ENCODE results near the gene GPR146. TPM values are rescaled to one million over a fixed set of nuclear protein-coding genes. Genes with fewer than 3 reads are reported as not detected.

GPR146 gene
- total RNA-seq, 1 experiment from 2014 or later, result 0.92 TPM

GRCh38 chr7:1020849-1021251 is 23.5 kb upstream of the GPR146 start:
- ATAC-seq (peak; percentile 16; the same call in 1 of the 2 replicates), DNase-seq (ENCODE audit: low spot score) (no peak)
- Mint-ChIP-seq H3K9me3 (no peaks in the 10 kb centered on the region), H3K27me3 (ENCODE audit: low read depth) (no peaks in the 10 kb centered on the region), H3K27ac (no peak overlapping the region), H3K4me1 (no peaks in the 10 kb centered on the region), H3K4me3 (no peak overlapping the region), H3K36me3 (no peaks in the 10 kb centered on the region; the same call in 1 of the 2 replicates)
- TF ChIP-seq, protein P1, sequence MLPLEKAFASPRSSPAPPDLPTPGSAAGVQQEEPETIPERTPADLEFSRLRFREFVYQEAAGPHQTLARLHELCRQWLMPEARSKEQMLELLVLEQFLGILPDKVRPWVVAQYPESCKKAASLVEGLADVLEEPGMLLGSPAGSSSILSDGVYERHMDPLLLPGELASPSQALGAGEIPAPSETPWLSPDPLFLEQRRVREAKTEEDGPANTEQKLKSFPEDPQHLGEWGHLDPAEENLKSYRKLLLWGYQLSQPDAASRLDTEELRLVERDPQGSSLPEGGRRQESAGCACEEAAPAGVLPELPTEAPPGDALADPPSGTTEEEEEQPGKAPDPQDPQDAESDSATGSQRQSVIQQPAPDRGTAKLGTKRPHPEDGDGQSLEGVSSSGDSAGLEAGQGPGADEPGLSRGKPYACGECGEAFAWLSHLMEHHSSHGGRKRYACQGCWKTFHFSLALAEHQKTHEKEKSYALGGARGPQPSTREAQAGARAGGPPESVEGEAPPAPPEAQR (CRISPR knock-in tag; IDR thresholded peaks at IDR 0.05), result no peak
- TF ChIP-seq MYBL2 (CRISPR knock-in tag; IDR thresholded peaks at IDR 0.05) (no peak), TEAD1 (CRISPR knock-in tag; IDR thresholded peaks at IDR 0.05) (no peak), ZBTB21 (CRISPR knock-in tag; IDR thresholded peaks at IDR 0.05; ENCODE audit: borderline replicate concordance) (no peak), ZNF671 (CRISPR knock-in tag; IDR thresholded peaks at IDR 0.05) (no peak)
- CTCF ChIA-PET, result interaction anchor here (0.9 to 3.7 kb wide), 3 partner anchors 28 to 45 kb away, joined by 5 to 20 read pairs (median 13); no protein-coding TSS in a partner anchor
- POLR2A ChIA-PET, result no interaction called here

DNA sequence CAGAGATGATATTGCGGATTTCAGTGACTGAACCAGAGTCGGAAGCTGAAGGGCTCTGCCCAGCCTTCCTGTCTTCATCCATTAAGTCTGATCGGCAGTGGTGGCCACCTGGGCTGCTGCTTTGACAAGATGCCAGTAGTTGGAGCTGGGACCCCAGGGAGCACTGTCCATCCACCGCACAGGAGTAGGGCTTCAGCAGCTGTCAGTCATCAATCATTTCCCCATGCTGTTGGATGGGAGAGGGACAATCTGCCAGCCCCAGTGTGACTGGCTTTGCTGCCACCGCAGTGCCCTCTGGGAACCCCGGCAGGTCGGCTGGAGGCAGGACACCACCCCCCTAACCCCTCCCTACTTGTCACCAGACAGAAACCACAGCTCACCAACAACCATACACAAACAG is 23.0 kb upstream of the GPR146 start:
- no peaks in the 10 kb centered on the region for H3K9me3 Mint-ChIP-seq
- H3K27me3 Mint-ChIP-seq (ENCODE audit: low read depth), result no peaks in the 10 kb centered on the region
- no peak for ATAC-seq
- no peak overlapping the region for H3K27ac Mint-ChIP-seq
- CTCF ChIA-PET, result interaction anchor here (1.8 to 3.7 kb wide), 2 partner anchors 28 to 45 kb away, joined by 13 to 20 read pairs; no protein-coding TSS in a partner anchor
- TF ChIP-seq, protein P2, sequence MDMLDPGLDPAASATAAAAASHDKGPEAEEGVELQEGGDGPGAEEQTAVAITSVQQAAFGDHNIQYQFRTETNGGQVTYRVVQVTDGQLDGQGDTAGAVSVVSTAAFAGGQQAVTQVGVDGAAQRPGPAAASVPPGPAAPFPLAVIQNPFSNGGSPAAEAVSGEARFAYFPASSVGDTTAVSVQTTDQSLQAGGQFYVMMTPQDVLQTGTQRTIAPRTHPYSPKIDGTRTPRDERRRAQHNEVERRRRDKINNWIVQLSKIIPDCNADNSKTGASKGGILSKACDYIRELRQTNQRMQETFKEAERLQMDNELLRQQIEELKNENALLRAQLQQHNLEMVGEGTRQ (CRISPR knock-in tag; IDR thresholded peaks at IDR 0.05), result no peak
- TF ChIP-seq CTCF (IDR thresholded peaks at IDR 0.05) (no peak), ETV6 (CRISPR knock-in tag; IDR thresholded peaks at IDR 0.05) (no peak), ZNF263 (CRISPR knock-in tag; IDR thresholded peaks at IDR 0.05; ENCODE audit: low read depth) (no peak), RELA (CRISPR knock-in tag; IDR thresholded peaks at IDR 0.05; ENCODE audit: borderline replicate concordance) (no peak), E2F5 (CRISPR knock-in tag; IDR thresholded peaks at IDR 0.05) (no peak), KAT7 (CRISPR knock-in tag; IDR thresholded peaks at IDR 0.05; ENCODE audit: borderline replicate concordance) (no peak), MYBL2 (CRISPR knock-in tag; IDR thresholded peaks at IDR 0.05) (no peak), JUN (CRISPR knock-in tag; IDR thresholded peaks at IDR 0.05) (no peak), ESRRA (CRISPR knock-in tag; IDR thresholded peaks at IDR 0.05; ENCODE audit: borderline replicate concordance) (no peak), ZNF317 (CRISPR knock-in tag; IDR thresholded peaks at IDR 0.05; ENCODE audit: borderline replicate concordance, low read depth) (no peak), ZNF396 (CRISPR knock-in tag; IDR thresholded peaks at IDR 0.05; ENCODE audit: borderline replicate concordance) (no peak), ATF1 (CRISPR knock-in tag; IDR thresholded peaks at IDR 0.05) (no peak), ZBTB21 (CRISPR knock-in tag; IDR thresholded peaks at IDR 0.05; ENCODE audit: borderline replicate concordance) (no peak), SMAD4 (CRISPR knock-in tag; IDR thresholded peaks at IDR 0.05) (no peak), ZNF121 (CRISPR knock-in tag; IDR thresholded peaks at IDR 0.05) (no peak), ZNF219 (CRISPR knock-in tag; IDR thresholded peaks at IDR 0.05; ENCODE audit: borderline replicate concordance) (no peak), NFYB (CRISPR knock-in tag; conservative IDR thresholded peaks at IDR 0.05; ENCODE audit: low read depth) (no peak)
- TF ChIP-seq, protein P3, sequence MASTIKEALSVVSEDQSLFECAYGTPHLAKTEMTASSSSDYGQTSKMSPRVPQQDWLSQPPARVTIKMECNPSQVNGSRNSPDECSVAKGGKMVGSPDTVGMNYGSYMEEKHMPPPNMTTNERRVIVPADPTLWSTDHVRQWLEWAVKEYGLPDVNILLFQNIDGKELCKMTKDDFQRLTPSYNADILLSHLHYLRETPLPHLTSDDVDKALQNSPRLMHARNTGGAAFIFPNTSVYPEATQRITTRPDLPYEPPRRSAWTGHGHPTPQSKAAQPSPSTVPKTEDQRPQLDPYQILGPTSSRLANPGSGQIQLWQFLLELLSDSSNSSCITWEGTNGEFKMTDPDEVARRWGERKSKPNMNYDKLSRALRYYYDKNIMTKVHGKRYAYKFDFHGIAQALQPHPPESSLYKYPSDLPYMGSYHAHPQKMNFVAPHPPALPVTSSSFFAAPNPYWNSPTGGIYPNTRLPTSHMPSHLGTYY (CRISPR knock-in tag; IDR thresholded peaks at IDR 0.05), result no peak
- TF ChIP-seq, protein P4, sequence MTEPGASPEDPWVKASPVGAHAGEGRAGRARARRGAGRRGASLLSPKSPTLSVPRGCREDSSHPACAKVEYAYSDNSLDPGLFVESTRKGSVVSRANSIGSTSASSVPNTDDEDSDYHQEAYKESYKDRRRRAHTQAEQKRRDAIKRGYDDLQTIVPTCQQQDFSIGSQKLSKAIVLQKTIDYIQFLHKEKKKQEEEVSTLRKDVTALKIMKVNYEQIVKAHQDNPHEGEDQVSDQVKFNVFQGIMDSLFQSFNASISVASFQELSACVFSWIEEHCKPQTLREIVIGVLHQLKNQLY (CRISPR knock-in tag; IDR thresholded peaks at IDR 0.05), result no peak
- no peak overlapping the region for H3K4me3 Mint-ChIP-seq
- H3K36me3 Mint-ChIP-seq, result peaks cover 3% of the 10 kb centered on the region; the same call in 1 of the 2 replicates
- DNase-seq (ENCODE audit: low spot score), result no peak
- POLR2A ChIA-PET, result no interaction called here
- no peaks in the 10 kb centered on the region for H3K4me1 Mint-ChIP-seq
